ENCODE data around the gene HEBP1.
A peak's percentile ranks its signal among the peaks of the same experiment; 100 is the strongest.

Gene HEBP1

DNA sequence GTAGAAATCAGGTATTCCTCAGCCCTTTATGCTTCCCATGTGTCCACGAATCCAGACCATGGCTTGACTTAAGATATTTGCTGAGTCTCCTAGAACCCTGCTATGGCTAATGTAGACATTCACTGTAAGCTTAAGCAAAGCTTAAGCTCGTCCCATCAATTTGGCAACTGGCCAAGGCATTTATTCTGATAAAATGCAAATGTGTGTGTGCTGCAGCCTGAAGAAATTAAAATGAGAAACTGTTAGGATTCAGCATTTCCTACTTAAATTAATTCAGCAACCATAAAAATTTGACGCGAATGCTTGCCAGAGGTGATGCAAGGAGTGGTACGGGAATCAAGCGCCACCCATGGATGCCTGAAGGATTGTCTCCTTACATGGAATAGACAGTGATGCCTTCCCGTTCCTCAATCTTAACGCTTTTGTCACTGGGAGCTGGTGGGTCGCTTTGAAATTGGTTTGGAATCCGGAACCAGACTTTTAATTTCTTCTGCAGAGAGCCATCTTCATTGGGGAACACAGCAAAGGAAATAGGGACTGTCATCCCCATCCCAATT is 13.2 kb downstream of the HEBP1 start:
- DNase-seq: no peak

DNA sequence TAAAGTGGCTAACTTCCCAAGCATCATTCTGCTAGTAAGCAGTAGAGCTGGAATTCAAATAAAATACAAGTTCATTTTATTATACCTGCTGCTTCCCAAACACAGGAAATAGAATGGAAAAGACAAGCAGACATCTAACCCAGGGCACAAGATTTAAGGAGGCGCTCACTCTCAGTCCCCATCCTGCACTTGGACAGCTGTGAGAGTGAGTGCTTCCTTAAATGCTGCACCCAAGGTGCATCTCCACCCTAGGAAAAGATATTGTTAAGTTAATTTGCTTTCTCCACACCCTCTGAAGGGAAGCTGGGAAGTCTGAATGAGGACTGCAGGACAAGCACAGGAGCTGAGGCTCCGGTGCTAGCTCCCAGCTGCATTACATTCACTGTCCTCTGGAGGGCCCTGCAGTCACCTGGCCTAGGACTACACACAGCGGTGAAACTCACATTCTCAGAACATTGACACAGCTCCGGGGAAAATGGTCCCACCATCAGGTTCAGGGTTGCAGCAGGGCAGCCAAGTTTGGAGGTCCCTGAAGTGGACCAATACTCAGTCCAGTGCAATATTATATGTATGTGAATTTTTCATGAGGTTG is 14.2 kb downstream of the HEBP1 start:
- DNase-seq: no peak

DNA sequence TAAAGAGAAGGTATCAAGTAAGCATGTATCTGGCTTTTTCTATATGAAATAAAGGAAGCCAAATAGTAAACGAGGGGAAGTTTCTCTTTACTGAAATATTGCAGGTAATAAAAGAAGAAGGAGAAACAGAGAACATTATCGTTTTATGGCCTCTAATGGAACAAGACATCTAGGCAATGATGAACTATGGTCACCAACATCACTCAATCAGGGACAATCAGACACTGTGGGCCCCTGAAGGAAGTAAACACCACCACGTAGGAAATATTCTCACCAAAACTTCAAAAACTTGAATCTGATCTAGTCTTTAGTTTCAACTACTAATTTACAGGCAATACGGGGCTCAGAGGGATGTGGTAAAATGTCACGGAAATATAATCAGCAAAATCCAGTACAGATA is 15.9 kb downstream of the HEBP1 start:
- DNase-seq: no peak

DNA sequence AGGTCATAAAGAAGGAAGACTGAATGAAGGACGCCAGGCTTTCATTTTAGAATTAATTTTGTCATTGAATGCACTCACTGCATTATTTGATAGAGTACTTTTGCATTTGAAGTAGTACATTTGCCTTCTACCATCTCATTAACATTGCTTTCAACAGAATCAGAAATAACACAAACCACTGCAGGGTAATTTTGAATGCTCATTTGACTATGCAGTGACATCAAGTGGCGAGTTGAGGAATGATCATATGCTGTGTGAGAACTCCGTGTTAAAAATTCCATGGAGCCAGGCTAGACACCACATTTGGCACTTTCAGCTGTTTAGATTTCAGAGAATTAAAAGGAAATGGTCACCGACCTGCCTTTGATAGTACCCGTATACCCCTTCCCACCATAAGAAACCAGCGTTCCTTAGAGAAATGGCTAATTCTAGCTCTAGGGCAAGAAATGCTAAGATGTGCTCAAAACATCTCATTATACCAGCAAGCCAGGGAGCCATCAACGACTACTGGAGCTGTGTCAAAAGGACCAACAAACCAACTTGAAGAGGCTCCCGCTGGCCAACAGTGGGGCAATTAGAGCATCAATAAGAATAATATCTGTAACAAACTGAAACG is 16.5 kb downstream of the HEBP1 start:
- peak; percentile 27 for DNase-seq

DNA sequence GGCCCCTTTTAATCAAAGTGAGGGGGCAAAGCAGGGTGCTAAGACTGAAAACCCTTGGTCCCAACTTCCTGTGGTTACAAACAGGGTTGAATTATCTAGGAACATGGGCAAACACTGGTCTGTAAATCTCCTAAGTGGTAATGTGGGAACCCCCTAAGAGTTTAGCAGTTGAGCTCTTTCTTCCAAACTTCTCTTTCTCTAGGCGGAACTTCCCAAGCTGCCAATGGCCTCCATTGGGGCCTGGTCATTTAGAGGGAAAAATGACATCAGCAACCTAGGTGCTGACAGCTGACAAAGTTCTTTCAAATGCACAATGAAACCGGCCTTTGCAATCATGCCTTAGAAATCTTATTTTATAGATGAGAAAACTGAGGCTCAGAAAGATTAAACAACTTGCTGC is 17.7 kb downstream of the HEBP1 start:
- DNase-seq: no peak

DNA sequence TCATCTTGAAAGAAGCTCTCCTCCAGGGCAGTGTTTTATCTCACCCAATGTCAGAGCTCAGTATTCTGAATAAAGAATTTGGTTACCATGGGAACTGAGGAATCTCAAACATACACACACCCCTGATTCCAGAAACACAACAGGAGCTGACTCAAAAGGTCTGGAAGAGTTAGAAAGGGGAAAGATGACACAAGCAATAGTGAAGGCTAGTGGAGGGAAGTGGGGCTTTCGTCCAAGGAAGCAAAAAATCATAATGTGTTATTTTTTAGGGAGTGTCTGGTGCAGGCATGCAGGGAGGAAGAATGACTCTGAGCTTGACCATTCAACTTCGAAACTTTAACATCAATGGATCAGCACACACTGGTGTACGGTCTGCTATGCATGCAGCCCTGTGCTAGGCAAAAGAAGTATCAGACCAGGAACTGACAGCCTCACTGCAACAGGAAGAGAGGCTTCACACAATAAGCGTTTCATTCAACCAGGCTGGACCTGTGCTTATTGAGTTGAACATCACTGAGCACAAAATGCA is 20.3 kb downstream of the HEBP1 start:
- DNase-seq: no peak

DNA sequence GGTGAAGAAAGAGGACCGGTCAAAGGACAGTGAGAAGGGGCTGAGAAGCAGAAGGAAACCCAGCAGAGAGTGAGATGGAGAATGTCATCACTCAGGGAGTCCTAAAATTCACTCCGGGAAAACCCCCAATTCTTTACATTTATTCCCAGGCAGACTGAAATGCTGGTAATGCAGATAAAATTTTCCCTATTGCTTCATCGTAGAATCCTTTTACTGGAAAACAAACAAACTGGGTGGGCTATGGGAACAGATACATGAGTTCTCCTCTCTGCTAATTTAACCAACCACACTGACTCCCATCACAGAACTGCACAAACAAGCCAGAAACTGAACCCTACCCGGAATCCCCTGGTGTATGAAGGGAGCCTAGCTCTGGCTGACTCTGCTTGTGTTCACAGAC is 20.9 kb downstream of the HEBP1 start:
- no peak for DNase-seq

DNA sequence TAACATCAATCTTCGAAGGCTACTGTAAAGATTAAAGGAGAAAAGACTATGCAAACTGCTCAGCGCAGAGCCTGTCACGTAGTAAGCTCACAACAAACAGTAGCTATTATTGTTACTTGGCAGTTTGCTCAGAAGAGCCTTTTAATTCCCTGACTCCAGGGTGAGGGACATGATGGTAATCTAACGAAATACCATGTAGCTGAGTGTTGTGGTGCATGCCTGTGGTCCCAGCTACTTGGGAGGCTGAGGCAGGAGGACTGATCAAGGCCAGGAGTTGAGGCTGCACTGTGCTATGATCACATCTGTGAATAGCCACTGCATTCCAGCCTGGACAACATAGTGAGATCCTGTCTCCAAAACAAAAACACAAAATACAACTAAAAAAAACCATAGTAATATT is 22.8 kb downstream of the HEBP1 start:
- no peak for DNase-seq

DNA sequence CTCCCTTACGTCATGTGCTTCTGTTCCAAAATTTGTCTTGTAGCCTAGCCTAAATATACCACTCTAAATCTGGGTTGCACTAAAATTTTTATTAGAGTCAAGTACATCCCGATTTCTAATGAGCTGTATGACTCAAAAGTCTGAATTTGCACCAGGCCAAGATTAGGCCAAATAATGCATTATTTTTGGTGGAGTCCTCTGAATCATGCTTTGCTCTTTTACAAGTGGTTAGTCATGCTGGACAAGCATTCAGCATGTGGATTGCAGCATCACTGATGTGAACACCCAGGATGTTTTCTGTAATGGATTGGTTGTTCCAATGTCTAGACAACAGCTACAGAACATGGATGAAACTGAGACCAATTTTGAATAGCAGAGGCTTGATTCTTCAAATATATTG is 23.7 kb downstream of the HEBP1 start:
- DNase-seq: no peak

DNA sequence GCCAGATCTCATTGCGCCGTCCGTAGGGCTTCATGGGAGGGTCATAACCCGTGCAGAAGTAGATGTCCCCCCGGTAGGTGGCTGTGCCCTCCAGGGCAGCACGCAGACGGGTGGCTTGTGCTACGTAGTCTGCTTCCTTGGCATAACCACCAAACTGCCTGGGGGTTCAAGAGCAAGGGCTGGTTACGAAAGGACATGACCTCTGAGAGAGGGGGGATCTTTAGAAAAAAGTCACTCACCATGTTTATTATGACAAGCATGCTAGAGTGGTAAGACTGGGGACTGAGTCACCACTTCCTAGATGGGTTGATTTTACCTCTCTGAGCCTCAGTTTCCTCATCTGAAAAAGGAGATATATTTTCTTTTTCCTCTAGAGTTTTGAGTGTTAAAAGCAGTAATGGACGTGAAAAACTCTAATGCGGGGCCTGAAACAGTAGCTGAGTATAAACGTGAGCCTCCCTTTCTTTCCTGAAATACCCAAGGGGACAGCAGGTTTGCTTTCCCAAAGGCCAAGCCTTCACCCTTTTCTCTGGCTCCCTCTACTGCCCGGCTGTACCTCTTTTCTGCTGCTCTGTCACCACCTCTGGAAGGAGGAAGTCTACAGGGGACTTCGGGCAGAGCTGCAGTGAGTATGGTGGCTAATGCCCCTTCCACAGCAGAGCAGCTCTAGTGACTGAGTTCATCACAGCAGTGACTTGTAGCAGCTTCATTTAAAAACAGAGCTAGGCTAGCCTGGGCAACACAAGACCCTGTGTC is 24.6 kb downstream of the HEBP1 start:
- no peak for DNase-seq

DNA sequence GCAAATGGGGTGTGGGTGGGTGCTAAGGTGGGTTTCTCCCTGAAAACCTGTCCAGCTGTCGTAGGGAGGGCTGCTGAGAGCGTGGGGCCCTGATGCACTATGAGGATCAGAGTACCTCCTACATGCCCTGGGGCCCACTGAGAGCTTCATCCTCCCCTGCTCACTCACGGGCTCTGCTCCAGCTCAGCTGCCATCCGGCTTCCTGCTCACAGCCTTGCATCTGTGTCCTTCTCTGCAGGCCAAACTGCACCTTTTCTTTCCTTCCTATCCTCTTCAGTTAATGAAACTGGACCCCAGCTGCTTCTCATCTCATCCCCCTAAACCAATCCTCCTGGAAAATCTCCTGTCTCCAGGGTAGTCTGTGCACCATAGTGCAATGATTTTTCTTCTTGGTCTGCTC is 25.9 kb downstream of the HEBP1 start:
- no peak for DNase-seq

DNA sequence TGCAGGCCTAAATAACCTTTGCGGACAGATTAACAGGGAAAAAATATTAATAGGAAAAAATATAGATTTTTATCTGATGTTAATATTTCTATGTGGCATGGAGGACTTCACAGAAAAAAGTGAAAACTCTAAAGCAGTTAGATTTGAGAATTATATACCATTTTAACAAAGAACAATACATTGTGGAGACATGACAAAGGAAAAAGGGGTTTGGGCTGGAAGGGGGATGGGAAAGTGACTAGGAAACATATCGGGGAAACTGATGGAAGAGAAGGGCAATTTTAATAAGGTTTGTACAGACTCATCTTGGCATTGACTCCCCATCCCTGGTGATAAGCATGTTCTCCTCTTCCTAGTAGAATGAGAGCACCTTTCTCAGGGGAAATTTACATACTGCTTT is 27.0 kb downstream of the HEBP1 start:
- DNase-seq: no peak

DNA sequence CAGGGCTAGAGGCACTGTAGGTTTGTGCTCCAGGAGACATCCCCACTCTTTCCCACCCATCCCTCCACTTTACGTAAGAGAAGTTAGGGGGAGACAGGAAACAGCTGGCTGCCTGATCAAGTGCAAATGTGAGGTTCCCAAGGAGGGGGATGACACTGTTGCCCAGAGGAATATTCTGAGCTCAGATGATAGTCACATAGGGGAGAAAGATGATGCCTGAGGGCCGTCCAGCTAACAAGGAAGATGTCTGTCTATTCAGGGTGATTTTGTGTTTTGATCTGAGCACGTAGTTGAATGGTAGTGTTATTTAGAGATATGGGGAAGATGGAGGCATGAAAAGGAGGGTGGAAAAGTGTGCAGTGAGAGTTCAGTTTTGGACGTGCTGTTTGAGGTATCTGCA is 34.2 kb downstream of the HEBP1 start:
- no peak for DNase-seq

DNA sequence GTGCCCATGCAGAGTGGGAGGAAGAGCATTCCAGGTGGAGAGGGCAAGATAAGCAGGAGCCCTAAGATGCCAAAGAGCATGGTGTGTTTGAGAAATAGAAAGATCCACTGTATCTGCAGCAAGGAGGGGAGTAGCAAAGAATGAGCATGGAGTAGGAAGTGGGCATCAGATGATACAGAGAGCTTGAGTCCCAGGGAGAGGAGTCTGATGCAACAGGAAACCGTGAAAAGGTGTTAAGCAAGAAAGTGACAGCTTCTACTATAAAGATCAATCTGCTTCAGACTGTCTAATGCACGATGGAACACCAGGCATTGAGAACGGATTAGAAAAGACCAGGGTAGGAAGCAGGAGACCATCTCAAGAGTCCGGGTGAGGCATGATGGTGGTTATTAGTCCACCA is 35.8 kb downstream of the HEBP1 start:
- no peak for DNase-seq

DNA sequence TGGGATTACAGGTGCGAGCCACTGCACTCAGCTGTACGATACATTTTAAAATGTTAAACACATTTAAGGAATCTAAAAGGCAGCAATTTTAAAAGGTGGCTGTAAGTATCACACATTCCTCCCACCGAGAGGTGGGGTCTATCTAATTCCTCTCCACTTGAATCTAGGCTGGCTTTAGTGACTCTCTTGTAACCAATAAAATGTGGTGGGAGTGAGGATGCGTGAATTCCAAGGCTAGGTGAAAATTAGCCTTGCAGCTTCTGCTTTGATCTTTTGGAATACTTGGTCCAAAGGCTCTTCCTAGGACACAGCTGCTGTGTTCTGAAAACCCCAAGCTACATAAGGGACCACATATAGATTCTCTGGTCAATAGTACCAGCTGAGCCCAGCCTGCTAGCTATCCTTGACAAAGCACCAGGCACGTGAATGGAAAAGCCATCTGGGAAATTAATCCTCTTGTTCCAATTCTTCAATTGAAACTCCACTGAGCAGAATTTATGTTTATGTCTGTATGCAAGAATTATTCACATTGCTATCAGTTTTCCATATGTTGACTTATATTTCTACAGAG is 39.3 kb downstream of the HEBP1 start:
- no peak for DNase-seq

DNA sequence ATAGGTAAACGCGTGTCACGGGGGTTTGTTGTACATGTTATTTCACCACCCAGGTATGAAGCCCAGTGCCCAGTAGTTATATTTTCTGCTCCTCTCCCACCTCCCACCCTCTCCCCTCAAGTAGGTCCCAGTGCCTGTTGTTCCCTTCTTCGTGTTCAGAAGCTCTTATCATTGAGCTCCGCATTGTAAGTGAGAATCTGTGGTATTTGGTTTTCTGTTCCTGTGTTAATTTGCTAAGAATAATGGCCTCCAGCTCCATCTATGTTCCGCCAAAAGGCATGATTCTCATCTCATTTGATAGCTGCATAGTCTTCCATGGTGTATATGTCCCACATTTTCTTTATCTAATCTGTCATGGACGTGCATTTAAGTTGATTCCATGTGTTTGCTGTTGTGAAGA is 41.2 kb downstream of the HEBP1 start:
- DNase-seq: no peak

DNA sequence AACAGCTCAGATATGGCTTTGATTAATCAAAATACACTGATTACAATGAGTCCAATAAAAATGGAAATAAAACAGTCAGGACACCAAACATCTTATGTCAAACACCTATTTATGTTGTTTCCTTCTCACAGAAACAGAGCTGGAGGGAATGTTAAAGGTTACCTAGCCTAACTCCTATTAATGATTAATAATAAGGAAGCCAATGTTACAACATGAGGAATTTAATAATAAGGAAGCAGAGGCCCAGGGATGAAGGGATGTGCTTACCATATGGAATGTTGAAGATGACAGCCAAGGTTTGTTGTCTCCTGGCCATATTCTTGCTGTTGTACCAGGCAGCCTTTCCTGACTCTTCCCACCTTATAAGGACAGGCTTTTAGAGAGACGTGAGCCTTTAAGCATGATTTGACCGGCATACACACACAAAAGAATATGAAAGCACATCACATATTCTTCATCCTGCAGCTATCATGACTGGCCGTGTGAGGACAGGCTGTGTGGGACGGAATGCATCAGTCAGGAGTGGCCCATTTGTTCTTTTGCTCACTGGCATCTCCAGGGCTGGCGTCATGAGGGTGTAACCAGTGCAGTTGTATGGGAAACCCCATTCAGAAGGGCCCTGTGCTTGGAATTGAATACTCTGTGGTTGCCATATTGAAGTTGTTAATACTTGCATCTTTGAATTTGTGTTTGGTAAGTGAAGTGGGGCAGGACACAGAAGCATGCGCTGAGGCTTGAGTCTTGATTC is 45.0 kb downstream of the HEBP1 start:
- DNase-seq: no peak

DNA sequence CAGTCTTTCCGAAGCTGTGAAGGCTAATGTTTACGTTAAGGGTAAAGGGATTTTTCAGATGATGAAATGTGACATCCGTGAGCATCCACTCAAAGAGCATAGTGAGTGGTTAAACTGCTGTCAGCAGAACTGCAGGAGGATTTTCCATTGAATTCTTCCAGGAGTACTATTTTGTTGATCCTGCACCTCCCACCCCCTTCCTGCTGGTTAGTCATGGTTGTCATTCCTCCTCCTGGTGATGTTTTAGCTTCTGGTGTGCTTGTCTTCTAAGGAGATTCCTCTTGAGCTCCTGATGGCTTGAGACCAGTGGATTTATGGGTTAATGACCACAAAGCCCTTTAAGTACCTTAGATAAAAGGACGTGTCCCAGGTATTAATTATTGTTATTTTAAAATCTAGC is 45.7 kb downstream of the HEBP1 start:
- no peak for DNase-seq

DNA sequence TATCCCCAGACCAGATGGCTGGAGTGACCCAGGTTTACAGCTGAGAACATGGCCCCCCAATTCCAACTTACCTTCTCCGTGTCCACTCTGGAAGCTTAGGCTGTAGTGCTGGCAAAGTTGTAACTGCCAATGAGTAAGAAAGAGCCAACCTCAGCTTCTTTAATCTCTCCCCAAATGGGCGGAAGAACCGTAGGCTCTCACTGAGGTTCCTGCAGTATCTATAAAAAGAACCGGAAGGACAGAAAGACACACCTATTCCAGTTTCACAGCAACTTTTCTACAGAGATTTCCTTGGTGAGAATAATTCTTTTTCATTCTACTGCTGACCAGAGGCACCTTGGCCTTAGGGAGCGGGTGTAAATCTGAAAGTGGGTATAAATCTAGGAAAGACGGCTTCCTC is 48.0 kb downstream of the HEBP1 start, which contains the start of gene GPRC5D:
Gene GPRC5D, minus strand, starts transcription at position 135 of the 400 bp plus-strand sequence. CDS start 1,786 bp downstream, outside the sequence.
- DNase-seq: no peak

DNA sequence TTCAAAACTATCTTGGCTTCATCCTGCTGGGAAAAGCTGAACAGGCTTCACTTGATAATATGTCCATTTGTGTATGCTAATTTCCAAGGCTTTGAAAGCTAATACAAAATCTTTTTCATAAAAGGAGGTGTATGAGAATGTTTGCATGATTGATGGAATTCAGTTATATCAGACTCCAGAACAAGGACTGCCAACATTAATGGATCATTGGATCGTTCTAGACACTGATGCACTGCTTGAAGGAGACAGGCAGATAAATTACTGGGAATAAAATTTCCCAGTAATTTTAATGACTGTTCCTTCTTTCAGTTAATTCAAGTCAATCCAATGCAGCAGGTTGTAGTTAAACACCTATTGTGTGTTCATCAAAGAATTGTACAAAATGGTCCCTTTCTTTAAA is 48.6 kb downstream of the HEBP1 start:
- no peak for DNase-seq

DNA sequence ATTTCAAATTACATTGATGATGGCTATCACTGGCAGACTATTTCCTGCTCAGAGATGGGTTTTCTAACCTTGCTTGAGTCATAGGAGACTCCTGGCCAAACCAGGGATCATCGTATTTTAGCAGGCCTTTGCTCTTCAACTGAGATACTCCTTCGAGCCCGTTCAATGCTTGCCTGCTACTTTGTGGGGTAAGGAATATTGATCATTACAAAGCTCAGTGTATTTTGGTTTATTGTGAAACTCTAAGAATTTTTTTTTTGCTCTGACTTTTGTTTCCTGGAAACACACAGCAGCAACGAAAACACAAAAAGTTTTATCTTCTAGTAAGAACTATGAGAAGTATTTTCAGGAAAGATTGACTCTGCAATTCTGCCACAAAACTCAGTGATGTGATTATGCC is 52.2 kb downstream of the HEBP1 start:
- no peak for DNase-seq

DNA sequence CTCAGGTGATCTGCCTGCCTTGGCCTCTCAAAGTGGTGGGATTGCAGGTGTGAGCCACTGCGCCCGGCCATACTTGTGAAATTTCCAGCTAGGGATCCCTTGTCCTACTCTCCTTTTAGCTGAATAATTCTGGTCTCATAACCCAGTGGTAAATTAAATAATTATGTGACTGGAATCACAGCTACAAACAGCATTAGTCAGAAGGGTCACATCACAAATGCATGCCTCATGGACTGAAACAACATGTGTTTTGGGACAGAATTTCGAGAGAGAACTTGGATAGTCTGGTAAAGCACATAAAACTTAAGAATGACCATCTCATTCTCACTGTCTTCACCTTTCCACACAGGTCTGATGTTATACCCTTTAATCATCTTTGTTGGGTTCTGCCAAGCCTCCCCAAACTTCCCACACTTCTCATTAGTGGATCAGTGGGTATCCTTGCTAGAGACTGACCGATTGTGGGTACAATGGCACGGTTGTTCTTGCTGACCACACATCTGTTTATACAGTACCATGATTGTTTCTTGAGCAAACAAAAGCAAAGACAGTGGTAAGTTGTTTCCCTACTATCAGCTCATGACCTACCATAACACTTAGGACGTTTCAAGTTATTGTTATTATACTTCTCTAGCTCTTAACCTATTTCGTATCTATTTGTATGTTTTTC is 53.2 kb downstream of the HEBP1 start:
- DNase-seq: no peak

Measured in CD4-positive, alpha-beta T cell treated with Interleukin-17A for 4 hours (primary cell).